RKO (cell line): Measurements from ENCODE around the gene PPFIA3.
A peak's percentile ranks its signal among the peaks of the same experiment; 100 is the strongest.

Experiments used
- DNase-seq: peaks from one replicate; pipeline ENCODE4 v3.0.0-alpha.2; 2016; ENCODE audit warnings: low spot score

Gene PPFIA3

GRCh38 chr19:49119411-49120324, at the start of gene PPFIA3:
Gene PPFIA3, plus strand, starts transcription at chr19:49119544. Its CDS starts 8,330 bp downstream, at chr19:49127874.
- peak; percentile 73 for DNase-seq

GRCh38 chr19:49070416-49070815, 48.9 kb upstream of the PPFIA3 start:
- no peak for DNase-seq

- no peak for DNase-seq
Observed at GRCh38 chr19:49071860-49072547, 47.3 kb upstream of the PPFIA3 start.

- DNase-seq, result peak; percentile 44
Observed at GRCh38 chr19:49073514-49074378, 45.6 kb upstream of the PPFIA3 start.

GRCh38 chr19:49074869-49075268, 44.5 kb upstream of the PPFIA3 start:
- peak; percentile 61 for DNase-seq

- DNase-seq, result no peak
Observed at GRCh38 chr19:49080392-49080791, 39.0 kb upstream of the PPFIA3 start.

GRCh38 chr19:49081273-49081672, 38.1 kb upstream of the PPFIA3 start:
- no peak for DNase-seq

GRCh38 chr19:49084206-49085019, 34.9 kb upstream of the PPFIA3 start:
- DNase-seq, result no peak

GRCh38 chr19:49085020-49085867, 34.1 kb upstream of the PPFIA3 start, which contains the start of gene SNRNP70:
Gene SNRNP70, plus strand, starts transcription at chr19:49085451. Its CDS starts 964 bp downstream, at chr19:49086415.
- DNase-seq, result peak; percentile 99

GRCh38 chr19:49085868-49086232, 33.5 kb upstream of the PPFIA3 start:
- no peak for DNase-seq

GRCh38 chr19:49086296-49086695, 33.0 kb upstream of the PPFIA3 start:
- no peak for DNase-seq

GRCh38 chr19:49091391-49092038, 27.8 kb upstream of the PPFIA3 start:
- no peak for DNase-seq

- no peak for DNase-seq
Observed at GRCh38 chr19:49092686-49093085, 26.7 kb upstream of the PPFIA3 start.

- no peak for DNase-seq
Observed at GRCh38 chr19:49094505-49095482, 24.6 kb upstream of the PPFIA3 start.

GRCh38 chr19:49097453-49098288, 21.7 kb upstream of the PPFIA3 start:
- DNase-seq, result peak; percentile 78

- DNase-seq, result no peak
Observed at GRCh38 chr19:49098795-49099194, 20.5 kb upstream of the PPFIA3 start.

GRCh38 chr19:49101160-49101559, 18.2 kb upstream of the PPFIA3 start:
- no peak for DNase-seq

GRCh38 chr19:49102303-49102702, 17.0 kb upstream of the PPFIA3 start:
- DNase-seq, result no peak
